Measurements from ENCODE around the gene SLC26A11. TPM values are rescaled to one million over a fixed set of nuclear protein-coding genes. Genes with fewer than 3 reads are reported as not detected.
"Not testable (repeated sequence)": the region's sequence is repeated elsewhere in the genome, so short reads cannot be mapped to it uniquely, and the experiment has no call there.

SLC26A11 gene
- total and polyA plus RNA-seq, 2 donors from 2014 or later = 11.3 to 24.5 TPM

DNA sequence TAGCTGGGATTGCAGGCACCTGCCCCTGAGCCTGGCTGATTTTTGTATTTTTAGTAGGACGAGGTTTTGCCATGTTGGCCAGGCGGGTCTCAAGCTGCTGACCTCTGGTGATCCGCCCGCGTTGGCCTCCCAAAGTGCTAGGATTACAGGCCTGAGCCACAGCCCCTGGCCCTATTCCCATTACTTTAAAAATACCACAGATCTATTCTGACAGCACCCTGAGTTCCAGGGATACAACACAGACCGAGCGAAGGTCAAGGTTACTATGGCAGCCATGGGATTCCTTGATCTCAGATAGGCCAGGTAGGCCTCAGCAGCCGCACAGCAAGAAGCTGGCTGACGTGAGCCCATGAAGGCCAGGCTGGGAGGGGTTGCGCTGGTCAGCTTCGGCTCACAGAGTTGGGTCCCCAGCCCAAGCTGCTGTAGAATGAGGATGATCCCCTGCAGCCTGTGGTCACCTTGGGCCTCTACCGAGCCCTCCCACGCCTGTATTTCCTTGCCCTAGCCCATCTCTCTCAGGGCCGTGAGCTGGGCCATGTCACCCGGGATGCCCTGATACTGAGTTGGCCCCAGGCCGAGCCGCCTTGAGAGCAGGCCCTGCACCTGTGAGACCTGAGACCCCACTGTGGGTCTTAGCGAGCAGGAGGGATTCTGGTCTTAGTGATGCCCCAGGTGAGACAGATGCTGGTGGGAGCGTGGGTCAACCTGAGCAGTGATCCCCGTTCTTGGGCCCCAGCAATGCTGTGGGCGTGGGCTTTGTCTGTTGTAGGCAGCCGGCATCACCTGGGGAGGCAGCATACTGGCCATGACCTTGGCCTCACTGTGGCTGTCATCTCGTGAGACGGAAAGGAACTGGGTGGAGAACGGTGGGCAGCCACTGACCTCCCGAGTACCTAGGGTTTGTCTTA lies 23.6 kb downstream of the SLC26A11 start:
- H3K4me3 ChIP-seq (ENCODE audit: low read length in 3 of 3) = no peak overlapping the region
- H3K27me3 ChIP-seq (ENCODE audit: control insufficient read depth, insufficient read depth, low read length) = no peaks in the 10 kb centered on the region
- H3K9ac ChIP-seq (ENCODE audit: low read length in 3 of 3) = no peak overlapping the region
- H3K27ac ChIP-seq (ENCODE audit: low read depth in 2 of 2, low read length in 2 of 2) = no peak overlapping the region
- intact Hi-C loops (cut with DNase I) = no loop called here
- H3K4me1 ChIP-seq (ENCODE audit: control insufficient read depth in 2 of 3, insufficient read depth in 2 of 3, low read depth in 1 of 3, low read length in 3 of 3) = no peaks in the 10 kb centered on the region
- peaks cover 2 to 34% (median 23%) of the 10 kb centered on the region in 3 donors for H3K36me3 ChIP-seq (ENCODE audit: control insufficient read depth in 2 of 3, insufficient read depth in 3 of 3, low read length in 3 of 3)
- no peaks in the 10 kb centered on the region for H3K9me3 ChIP-seq (ENCODE audit: control insufficient read depth in 2 of 3, insufficient read depth in 1 of 3, low read length in 3 of 3)
- no peak for TF ChIP-seq CTCF (IDR thresholded peaks at IDR 0.05; ENCODE audit: borderline replicate concordance, extremely low read depth, insufficient read depth)
- DNase-seq (peak in 1 of 5 donors; percentile 63), FAIRE-seq (no peak)

DNA sequence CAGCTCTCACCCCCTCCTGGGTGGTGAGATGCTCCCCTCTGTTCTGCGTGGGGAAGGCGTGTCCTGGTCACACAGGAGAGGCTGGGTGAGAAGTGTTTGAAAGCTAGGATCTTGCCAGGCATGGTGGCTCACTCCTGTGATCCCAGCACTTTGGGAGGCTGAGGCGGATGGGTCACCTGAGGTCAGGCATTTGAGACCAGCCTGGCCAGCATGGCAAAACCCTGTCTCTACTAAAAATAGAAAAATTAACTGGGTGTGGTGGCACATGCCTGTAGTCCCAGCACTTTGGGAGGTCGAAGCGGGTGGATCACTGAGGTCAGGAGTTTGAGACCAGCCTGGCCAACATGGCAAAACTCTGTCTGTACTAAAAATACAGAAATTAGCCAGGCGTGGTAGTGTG lies 24.2 kb downstream of the SLC26A11 start:
- H3K9me3 ChIP-seq (ENCODE audit: control insufficient read depth in 2 of 3, insufficient read depth in 1 of 3, low read length in 3 of 3); DNase-seq; H3K27ac ChIP-seq (ENCODE audit: low read depth in 2 of 2, low read length in 2 of 2); H3K27me3 ChIP-seq (ENCODE audit: control insufficient read depth, insufficient read depth, low read length); H3K9ac ChIP-seq (ENCODE audit: low read length in 3 of 3); FAIRE-seq; H3K4me1 ChIP-seq (ENCODE audit: control insufficient read depth in 2 of 3, insufficient read depth in 2 of 3, low read depth in 1 of 3, low read length in 3 of 3); H3K4me3 ChIP-seq (ENCODE audit: low read length in 3 of 3); intact Hi-C loops (cut with DNase I): not testable (repeated sequence)
- peaks cover 2 to 34% (median 23%) of the 10 kb centered on the region in 3 donors for H3K36me3 ChIP-seq (ENCODE audit: control insufficient read depth in 2 of 3, insufficient read depth in 3 of 3, low read length in 3 of 3)

- FAIRE-seq (no peak), DNase-seq (peak in 1 of 5 donors; percentile 58)
- intact Hi-C loops (cut with DNase I) = no loop called here
- no peak for TF ChIP-seq CTCF (IDR thresholded peaks at IDR 0.05; ENCODE audit: borderline replicate concordance, extremely low read depth, insufficient read depth)
- Histone ChIP-seq H3K9me3 (ENCODE audit: control insufficient read depth in 2 of 3, insufficient read depth in 1 of 3, low read length in 3 of 3) (no peaks in the 10 kb centered on the region), H3K27ac (ENCODE audit: low read depth in 2 of 2, low read length in 2 of 2) (no peak overlapping the region), H3K4me3 (ENCODE audit: low read length in 3 of 3) (no peak overlapping the region), H3K27me3 (ENCODE audit: control insufficient read depth, insufficient read depth, low read length) (no peaks in the 10 kb centered on the region), H3K36me3 (ENCODE audit: control insufficient read depth in 2 of 3, insufficient read depth in 3 of 3, low read length in 3 of 3) (peaks cover 2 to 34% (median 23%) of the 10 kb centered on the region in 3 donors), H3K9ac (ENCODE audit: low read length in 3 of 3) (no peak overlapping the region), H3K4me1 (ENCODE audit: control insufficient read depth in 2 of 3, insufficient read depth in 2 of 3, low read depth in 1 of 3, low read length in 3 of 3) (no peaks in the 10 kb centered on the region)
These were observed 24.8 kb downstream of the SLC26A11 start for GRCh38 chr17:80244871-80245509.

All from kidney (tissue), 14 donors.